ENCODE results near the gene CHMP4B.

Gene CHMP4B

GRCh38 chr20:33859751-33860150, 48.6 kb downstream of the CHMP4B start:
- no peak for DNase-seq (ENCODE audit: low read depth in 1 of 2, low spot score in 1 of 2)

GRCh38 chr20:33861458-33861857, 50.3 kb downstream of the CHMP4B start:
- no peak for DNase-seq (ENCODE audit: low read depth in 1 of 2, low spot score in 1 of 2)

DNA sequence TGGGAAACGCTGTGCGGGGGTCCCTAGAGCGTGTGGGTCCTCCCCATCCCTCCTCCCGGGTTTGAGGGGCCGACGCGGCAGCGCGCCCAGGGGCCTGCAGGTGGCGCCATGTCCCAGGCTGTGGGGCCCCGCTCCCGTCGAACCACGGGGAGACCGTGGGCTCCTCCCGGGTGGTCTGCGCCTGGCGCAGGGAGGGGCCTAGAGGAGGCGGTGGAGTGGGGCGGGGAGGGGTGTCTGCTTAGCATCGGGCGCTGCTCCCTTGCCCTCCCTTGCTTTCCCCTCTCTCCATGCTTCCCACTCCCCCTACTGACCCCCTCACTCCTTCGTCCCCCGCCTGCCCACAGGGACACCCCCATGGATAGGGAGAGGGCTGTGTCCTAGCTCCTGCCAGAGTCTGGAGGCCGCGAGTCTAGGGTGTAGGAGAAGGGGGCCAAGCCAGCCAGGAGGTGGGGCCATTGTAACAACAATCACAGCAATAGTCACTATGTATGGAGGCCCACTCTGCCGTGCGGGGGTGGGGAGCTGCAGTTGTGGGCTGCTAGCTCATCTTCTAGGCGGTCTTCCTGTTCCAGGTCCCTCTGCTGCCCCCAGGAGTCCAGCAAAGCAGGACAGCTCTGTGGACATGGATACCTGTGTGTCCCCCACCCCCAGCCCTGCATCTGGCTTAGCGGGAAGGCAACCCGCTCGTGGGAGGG, 51.7 kb downstream of the CHMP4B start:
- DNase-seq (ENCODE audit: low read depth in 1 of 2, low spot score in 1 of 2): peak in 1 of 2 donors; percentile 14

DNA sequence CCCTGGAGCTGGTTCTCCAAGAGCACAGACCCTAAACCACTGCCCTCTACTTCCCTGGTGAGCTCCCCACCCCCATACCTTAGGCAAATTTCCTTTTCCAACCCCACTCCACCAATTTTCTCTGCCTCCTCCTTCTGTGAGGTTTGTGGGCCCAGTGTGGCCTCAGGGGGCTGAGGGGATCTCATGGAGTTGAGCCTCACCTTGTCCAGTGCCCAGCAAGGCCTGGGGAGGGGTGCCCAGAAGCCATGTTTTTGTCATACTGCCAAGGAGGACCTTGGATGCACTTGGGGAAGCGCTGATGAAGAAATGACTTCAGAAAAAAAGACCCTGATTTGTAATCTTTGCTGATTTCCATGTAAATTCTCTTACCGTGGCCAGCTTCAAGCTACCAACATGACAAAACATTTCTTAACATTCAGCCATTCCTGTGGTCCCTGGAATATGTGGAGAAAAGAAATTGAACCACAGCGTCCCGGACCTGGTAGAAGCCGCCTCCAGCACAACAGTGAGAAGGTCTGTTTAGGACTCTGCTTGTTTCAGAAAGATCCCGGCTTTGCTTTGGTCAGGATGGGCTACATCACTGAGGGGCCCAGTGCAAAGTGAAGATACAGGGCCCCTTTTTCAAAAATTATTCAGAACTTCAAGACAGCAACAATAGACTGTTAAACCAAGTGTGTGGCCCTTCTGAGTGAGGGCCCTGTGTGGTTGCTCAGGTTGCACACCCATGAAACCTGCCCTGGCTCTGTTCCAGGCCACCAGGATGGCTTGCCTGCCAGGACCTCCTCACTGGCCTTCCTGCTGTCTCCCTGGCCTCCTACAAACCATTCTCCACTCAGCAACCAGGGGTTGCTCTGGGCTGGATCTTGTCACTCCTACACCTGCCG, 52.5 kb downstream of the CHMP4B start:
- no peak for DNase-seq (ENCODE audit: low read depth in 1 of 2, low spot score in 1 of 2)

GRCh38 chr20:33864324-33864963, 53.3 kb downstream of the CHMP4B start:
- DNase-seq (ENCODE audit: low read depth in 1 of 2, low spot score in 1 of 2): no peak

GRCh38 chr20:33865761-33866370, 54.7 kb downstream of the CHMP4B start:
- DNase-seq (ENCODE audit: low read depth in 1 of 2, low spot score in 1 of 2): no peak

- DNase-seq (ENCODE audit: low read depth in 1 of 2, low spot score in 1 of 2): no peak
Observed at GRCh38 chr20:33866398-33867100, 55.4 kb downstream of the CHMP4B start.

GRCh38 chr20:33868042-33868441, 56.9 kb downstream of the CHMP4B start:
- no peak for DNase-seq (ENCODE audit: low read depth in 1 of 2, low spot score in 1 of 2)

DNA sequence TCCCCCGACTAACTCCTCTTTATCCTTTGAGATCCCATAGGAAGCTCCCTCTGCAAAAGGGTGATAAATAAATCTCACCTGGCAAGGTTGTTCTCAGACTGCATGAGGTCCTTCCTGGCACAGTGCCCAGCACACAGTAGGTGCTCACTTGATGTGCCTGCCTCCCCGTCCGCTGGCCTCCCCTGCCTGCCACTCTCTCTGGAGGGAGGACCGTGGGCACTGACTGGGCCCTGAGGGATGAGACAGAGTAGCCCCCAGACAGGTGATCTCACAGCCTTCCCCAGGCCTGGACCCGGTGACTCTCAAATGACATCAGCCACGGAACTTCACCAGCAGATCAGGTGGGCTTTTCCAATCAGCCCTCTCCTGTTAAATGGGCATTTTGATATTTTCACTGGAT, 57.4 kb downstream of the CHMP4B start:
- no peak for DNase-seq (ENCODE audit: low read depth in 1 of 2, low spot score in 1 of 2)

DNA sequence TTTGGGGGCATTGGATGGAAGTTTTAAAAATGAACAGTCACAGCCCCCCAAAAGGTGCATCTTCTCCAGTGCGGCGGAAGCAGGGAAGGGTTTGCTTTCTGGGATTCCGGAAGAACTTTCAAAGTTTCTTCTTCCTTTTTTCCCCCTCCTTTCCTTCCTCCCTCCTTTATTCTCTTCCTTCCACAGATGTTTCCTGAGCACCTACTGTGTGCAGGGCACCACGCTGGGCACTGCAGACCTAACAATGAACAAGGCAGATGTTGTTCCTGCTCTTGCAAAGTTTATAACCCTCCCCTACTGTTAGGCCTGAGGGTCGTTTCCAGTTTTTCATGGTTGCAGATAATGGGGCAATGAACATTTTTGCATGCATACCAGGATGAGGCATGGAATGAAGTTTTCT, 58.1 kb downstream of the CHMP4B start:
- DNase-seq (ENCODE audit: low read depth in 1 of 2, low spot score in 1 of 2): no peak

- no peak for DNase-seq (ENCODE audit: low read depth in 1 of 2, low spot score in 1 of 2)
Observed at GRCh38 chr20:33871362-33871761, 60.2 kb downstream of the CHMP4B start.

- no peak for DNase-seq (ENCODE audit: low read depth in 1 of 2, low spot score in 1 of 2)
Observed at GRCh38 chr20:33874129-33874528, 63.0 kb downstream of the CHMP4B start.

- no peak for DNase-seq (ENCODE audit: low read depth in 1 of 2, low spot score in 1 of 2)
Observed at GRCh38 chr20:33875055-33875454, 63.9 kb downstream of the CHMP4B start.

GRCh38 chr20:33875534-33876026, 64.4 kb downstream of the CHMP4B start:
- no peak for DNase-seq (ENCODE audit: low read depth in 1 of 2, low spot score in 1 of 2)

- DNase-seq (ENCODE audit: low read depth in 1 of 2, low spot score in 1 of 2): no peak
Observed at GRCh38 chr20:33878583-33878982, 67.4 kb downstream of the CHMP4B start.

DNA sequence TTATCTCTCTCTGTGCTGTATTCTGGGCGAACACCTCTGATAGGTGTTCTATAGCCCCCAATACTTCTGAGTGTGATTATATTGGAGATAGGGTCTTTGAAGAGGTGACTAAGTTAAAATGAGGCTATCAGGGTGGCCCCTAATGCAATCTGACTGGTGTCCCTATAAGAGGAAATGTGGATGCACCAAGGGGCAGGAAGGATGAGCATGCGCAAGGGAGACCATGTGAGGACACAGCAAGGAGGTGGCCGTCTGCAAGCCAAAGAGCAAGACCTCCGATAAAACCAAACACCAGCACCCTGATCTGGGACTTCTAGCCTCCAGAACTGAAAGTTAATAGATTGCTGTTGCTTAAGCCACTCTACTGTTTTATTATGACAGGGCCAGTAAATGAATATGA, 69.2 kb downstream of the CHMP4B start:
- DNase-seq (ENCODE audit: low read depth in 1 of 2, low spot score in 1 of 2): no peak

GRCh38 chr20:33881989-33882388, 70.8 kb downstream of the CHMP4B start:
- no peak for DNase-seq (ENCODE audit: low read depth in 1 of 2, low spot score in 1 of 2)

DNA sequence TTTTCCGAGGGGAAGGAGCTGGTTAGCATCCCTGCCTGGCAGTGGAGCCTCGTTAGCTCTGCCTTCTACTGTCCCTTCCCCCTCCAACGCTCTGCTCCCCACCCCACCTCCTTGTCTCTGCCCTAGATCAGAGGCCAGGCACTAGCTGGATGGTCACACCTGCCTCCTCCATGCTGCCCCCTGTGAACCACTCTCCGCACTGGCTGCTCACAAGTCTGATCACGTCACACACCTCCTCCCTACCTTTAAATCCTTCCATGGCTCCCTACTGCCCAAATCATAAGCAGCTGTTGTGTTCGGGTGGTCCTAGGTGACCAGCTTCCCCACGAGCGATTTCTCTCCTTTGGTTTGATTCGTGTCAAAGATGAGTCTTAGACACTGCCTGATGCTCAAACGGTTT, 71.3 kb downstream of the CHMP4B start:
- DNase-seq (ENCODE audit: low read depth in 1 of 2, low spot score in 1 of 2): no peak

GRCh38 chr20:33883164-33883563, 72.0 kb downstream of the CHMP4B start:
- DNase-seq (ENCODE audit: low read depth in 1 of 2, low spot score in 1 of 2): no peak

- DNase-seq (ENCODE audit: low read depth in 1 of 2, low spot score in 1 of 2): no peak
Observed at GRCh38 chr20:33884633-33885032, 73.5 kb downstream of the CHMP4B start.

GRCh38 chr20:33889312-33889711, 78.2 kb downstream of the CHMP4B start:
- DNase-seq (ENCODE audit: low read depth in 1 of 2, low spot score in 1 of 2): no peak
